HG03135 (cell line): ENCODE data around the gene PADI4.
"Not testable (repeated sequence)": the region's sequence is repeated elsewhere in the genome, so short reads cannot be mapped to it uniquely, and the experiment has no call there.

Experiments
- ATAC-seq: cut with Tn5 transposase; IDR thresholded peaks from one replicate; pipeline ENCODE4 v1.9.1; 2021; ENCODE audit warnings: mild to moderate bottlenecking, moderate library complexity; ENCODE audit not compliant: unreplicated experiment

PADI4 gene

DNA sequence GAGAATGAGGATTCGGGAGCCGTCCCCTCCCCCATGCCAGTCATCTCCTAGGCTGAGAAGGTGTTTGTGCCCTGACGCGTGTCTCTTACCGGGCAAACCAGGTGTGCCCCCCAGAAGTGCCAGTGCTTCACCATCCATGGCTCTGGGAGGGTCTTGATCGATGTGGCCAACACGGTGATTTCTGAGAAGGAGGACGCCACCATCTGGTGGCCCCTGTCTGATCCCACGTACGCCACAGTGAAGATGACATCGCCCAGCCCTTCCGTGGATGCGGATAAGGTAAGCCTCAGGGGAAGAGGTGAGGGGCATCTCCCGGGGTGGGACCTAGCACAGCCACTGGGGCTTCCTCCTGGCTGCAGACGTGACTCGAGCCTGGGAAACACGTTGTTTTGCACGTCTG, 65.0 kb downstream of the PADI4 start:
- no peak for ATAC-seq

DNA sequence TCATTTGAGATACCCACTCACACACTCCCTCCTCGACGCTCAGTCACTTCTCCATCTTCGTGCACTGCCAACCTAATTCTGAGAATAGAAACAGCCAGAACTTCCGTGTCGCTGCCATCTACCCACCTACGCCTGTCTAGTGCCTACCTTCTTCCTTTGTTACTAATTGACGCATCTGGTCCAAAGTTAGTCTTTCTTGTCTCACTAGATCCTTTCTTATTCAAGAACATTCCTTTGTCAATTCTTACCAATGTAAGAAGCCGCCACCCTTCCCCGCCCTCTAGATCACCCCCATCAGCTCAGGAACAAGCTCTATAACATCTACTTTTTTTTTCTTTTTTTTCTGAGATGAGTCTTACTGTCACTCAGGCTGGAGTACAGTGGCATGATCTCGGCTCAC, 67.7 kb downstream of the PADI4 start:
- ATAC-seq: no peak

DNA sequence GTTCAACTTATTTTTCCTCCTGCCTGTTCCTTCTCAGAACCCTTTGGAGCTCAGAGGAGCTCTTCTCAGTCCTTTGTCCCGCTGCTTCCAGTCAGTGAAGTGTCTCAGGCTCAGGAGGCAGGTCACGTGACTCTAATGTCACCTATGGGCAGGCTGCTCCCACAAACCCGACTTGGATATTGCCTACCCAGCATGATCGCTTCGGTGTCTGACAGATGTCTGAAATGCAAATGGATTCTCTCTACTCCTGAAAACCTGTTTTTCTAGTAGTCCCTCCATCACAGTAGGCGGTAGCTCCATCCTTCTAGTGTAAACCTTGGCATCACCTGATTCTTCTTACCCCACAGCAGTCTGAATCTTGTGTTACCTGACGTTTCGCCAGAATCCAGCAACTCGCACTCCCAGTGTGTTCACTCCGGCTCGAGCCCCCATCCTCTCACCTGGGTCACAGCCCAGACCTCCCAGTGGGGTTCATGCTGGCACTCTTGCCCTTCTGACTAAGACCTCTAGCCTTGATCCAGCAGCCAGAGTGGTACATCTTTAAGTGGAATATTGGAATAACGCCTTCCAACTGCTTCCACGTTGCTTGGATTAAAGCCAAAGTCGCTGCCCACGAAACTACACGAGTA, 69.4 kb downstream of the PADI4 start:
- no peak for ATAC-seq

- ATAC-seq: no peak
Observed at GRCh38 chr1:17381161-17381560, 73.2 kb downstream of the PADI4 start.

GRCh38 chr1:17392199-17392740, 84.3 kb downstream of the PADI4 start:
- no peak for ATAC-seq

DNA sequence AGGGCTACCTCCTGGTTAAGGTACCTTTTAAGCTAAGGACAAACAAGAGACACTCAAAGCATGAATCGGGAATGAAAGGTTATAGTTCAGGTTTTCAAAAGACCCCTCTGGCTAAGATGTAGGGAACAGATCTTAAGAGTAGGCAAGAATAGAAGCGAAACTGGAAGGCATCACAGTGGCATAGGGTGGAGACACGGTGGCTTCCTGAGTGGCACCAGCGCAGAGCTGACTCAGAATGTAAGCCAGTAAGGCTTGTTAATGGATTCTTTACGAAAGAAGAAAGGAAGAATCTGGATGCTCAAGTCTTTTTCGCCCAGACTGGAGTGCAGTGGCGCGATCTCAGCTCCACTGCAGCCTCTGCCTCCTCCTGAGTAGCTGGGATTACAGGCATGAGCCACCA, 85.2 kb downstream of the PADI4 start:
- ATAC-seq: no peak

GRCh38 chr1:17397910-17398695, 90.1 kb downstream of the PADI4 start:
- ATAC-seq: no peak

- no peak for ATAC-seq
Observed at GRCh38 chr1:17400725-17401341, 92.8 kb downstream of the PADI4 start.

- ATAC-seq: no peak
Observed at GRCh38 chr1:17401841-17402240, 93.8 kb downstream of the PADI4 start.

GRCh38 chr1:17403081-17403480, 95.1 kb downstream of the PADI4 start:
- no peak for ATAC-seq

DNA sequence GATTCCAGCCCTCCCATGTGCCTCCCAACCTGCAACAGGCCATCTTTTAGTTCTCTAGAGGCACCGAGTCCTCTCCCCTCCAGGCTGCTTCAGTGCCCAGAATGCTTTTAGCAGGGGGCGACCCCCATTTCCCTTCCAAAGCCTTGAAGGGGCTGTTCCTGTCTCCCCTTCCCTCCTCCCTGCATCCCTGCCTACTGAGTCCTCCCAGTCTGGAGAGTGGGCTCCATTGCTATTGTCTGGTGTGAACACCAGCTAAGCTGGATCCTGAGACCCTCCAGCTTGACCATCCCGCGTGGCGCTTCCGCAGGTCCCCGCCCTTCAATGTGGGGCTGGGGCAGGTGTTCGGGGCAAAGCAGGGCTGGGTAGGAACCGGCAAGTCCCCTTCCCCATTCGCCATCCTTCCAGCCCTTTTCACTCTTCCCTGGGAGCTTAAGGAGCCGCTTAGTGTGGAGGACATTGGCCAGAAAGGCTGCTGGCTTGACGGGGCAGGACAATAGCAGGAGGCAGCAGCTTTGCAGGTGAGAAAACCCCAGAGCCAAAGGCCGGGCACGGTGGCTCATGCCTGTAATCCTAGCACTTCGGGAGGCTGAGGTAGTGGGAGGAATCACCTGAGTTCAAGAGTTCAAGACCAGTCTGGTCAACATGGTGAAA, 96.2 kb downstream of the PADI4 start:
- ATAC-seq: no peak

DNA sequence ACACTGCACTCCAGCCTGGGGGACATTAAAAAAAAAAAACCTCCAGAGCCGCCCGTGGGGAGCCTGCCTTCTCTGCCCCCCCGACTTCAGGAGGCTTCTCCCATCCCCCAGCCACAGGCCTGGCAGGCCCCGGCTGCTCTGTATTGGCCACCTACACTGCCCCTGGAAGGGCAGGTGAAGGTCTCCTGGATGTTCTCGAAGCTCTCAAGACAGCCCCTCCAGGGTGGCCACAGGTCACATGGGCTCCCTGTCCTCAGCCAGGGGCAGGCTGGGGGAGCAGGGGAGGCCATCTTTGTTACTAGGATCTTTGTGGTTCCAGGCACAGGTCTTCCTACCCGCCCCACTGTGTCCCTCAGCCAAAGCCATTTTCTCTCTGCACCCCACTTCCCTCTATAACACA, 96.8 kb downstream of the PADI4 start:
- ATAC-seq: no peak

DNA sequence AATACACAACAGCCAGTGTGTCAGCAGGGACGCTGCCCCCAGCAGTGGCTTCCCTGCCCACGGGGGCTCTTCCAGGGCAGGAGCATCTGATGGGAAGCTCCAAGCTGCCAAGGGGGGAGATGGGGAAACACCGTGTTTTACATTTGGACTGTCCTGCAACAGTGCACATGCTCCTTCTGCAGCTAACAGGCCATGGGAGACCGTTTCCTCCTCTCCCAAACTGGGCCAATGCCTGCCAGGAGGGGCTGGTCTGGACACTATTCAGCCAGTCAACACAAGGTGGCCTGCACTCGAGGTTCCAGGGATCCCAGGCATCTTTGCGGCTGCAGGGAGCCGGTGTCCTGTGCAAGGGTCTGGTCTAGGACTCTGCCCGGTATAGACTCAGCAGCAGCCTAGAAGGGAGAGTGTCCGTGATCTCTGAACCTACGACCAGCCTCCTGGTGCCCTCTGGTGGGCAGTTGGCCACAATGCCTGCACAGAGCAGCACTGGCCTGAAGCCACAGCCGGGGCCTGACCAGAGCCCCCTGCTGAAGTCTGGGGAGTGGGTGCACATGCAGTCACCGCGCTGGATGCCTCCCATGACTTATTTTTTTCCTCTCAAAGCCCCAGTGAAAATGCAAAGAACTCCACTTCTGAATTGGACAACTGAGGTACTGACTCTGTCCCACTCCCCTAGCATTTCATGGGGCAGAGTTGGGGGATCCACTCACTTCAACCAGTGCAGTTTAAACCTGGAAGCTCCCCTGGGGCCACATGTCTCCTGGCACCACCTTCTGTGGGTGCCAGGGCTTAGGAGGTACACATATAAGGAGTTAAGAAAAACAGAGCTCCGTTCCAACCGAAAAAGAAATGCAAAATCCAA, 98.1 kb downstream of the PADI4 start:
- ATAC-seq: no peak

- ATAC-seq: not testable (repeated sequence)
Observed at GRCh38 chr1:17406760-17407475, 98.9 kb downstream of the PADI4 start.

- not testable (repeated sequence) for ATAC-seq
Observed at GRCh38 chr1:17407786-17408514, 100.0 kb downstream of the PADI4 start.

GRCh38 chr1:17409391-17409811, 101.4 kb downstream of the PADI4 start:
- no peak for ATAC-seq

GRCh38 chr1:17412093-17412870, 104.3 kb downstream of the PADI4 start:
- ATAC-seq: no peak
